GM19463 (cell line): Measurements from ENCODE around the gene ZNHIT3.
A peak's percentile ranks its signal among the peaks of the same experiment; 100 is the strongest.

Source experiments
- ATAC-seq: cut with Tn5 transposase; IDR thresholded peaks from one replicate; pipeline ENCODE4 v1.9.1; 2021; ENCODE audit warnings: mild to moderate bottlenecking, moderate library complexity; ENCODE audit not compliant: unreplicated experiment

ZNHIT3 gene

GRCh38 chr17:36509272-36509985 is 22.9 kb downstream of the ZNHIT3 start:
- no peak for ATAC-seq

GRCh38 chr17:36510636-36511035 is 24.2 kb downstream of the ZNHIT3 start:
- no peak for ATAC-seq

GRCh38 chr17:36511216-36511615 is 24.7 kb downstream of the ZNHIT3 start:
- no peak for ATAC-seq

GRCh38 chr17:36512641-36513040 is 26.2 kb downstream of the ZNHIT3 start:
- no peak for ATAC-seq

- no peak for ATAC-seq
Measured at GRCh38 chr17:36514856-36515255, 28.4 kb downstream of the ZNHIT3 start.

- no peak for ATAC-seq
Measured at GRCh38 chr17:36515837-36516236, 29.4 kb downstream of the ZNHIT3 start.

GRCh38 chr17:36523113-36523512 is 36.6 kb downstream of the ZNHIT3 start:
- ATAC-seq = no peak

GRCh38 chr17:36524428-36524876 is 38.0 kb downstream of the ZNHIT3 start:
- no peak for ATAC-seq

GRCh38 chr17:36525113-36525512 is 38.6 kb downstream of the ZNHIT3 start:
- ATAC-seq = no peak

- ATAC-seq = no peak
Measured at GRCh38 chr17:36525888-36526287, 39.4 kb downstream of the ZNHIT3 start.

- no peak for ATAC-seq
Measured at GRCh38 chr17:36527621-36528250, 41.3 kb downstream of the ZNHIT3 start.

GRCh38 chr17:36529121-36529520 is 42.6 kb downstream of the ZNHIT3 start:
- no peak for ATAC-seq

GRCh38 chr17:36532435-36532975 is 46.0 kb downstream of the ZNHIT3 start:
- no peak for ATAC-seq

- ATAC-seq = peak; percentile 30
Measured at GRCh38 chr17:36533935-36534839, 47.7 kb downstream of the ZNHIT3 start.

- peak; percentile 75 for ATAC-seq
Measured at GRCh38 chr17:36534840-36535668, 48.6 kb downstream of the ZNHIT3 start, which contains the start of the genes MYO19 and PIGW. MYO19 (minus strand) TSS chr17:36534868; CDS start chr17:36532538, 2,330 bp downstream. PIGW (plus strand) TSS chr17:36534987; CDS start chr17:36537102, 2,115 bp downstream.

- ATAC-seq = peak; percentile 15
Measured at GRCh38 chr17:36535669-36536081, 49.2 kb downstream of the ZNHIT3 start.

GRCh38 chr17:36540696-36541095 is 54.2 kb downstream of the ZNHIT3 start:
- no peak for ATAC-seq

- no peak for ATAC-seq
Measured at GRCh38 chr17:36542755-36543154, 56.3 kb downstream of the ZNHIT3 start.

GRCh38 chr17:36544044-36544306 is 57.5 kb downstream of the ZNHIT3 start:
- ATAC-seq = no peak

GRCh38 chr17:36544307-36545076 is 58.0 kb downstream of the ZNHIT3 start, which contains the start of gene GGNBP2:
GGNBP2 (plus strand) TSS chr17:36544919; CDS start chr17:36545725, 806 bp downstream.
- ATAC-seq = peak; percentile 56
